HG03558 (cell line): ENCODE measurements around the gene POLA2.
A peak's percentile ranks its signal among the peaks of the same experiment; 100 is the strongest.

Experiments used
- ATAC-seq: cut with Tn5 transposase; IDR thresholded peaks from one replicate; pipeline ENCODE4 v1.9.1; 2021; ENCODE audit warnings: moderate number of reproducible peaks; ENCODE audit not compliant: unreplicated experiment; ENCODE audit errors: extremely low read depth

Gene POLA2

DNA sequence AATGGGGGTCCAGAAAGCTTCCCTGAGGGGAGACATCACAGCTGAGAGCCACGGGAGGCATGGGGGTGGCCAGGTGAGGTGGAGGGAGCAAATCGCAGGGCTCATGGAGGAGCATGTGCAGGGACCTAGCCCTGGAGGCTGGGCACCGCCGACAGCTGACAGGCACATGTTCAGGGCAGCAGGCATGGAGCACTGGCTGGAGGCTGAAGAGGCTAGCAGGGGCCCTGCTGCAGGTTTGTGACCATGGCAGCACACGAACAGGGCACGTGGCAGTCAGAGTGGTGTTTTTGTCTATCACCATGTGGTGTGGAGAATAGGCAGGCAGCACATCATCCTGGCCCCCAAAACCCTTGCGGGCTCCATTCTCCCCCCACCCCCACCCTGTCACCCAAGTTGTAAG, 42.9 kb downstream of the POLA2 start:
- ATAC-seq, result no peak

DNA sequence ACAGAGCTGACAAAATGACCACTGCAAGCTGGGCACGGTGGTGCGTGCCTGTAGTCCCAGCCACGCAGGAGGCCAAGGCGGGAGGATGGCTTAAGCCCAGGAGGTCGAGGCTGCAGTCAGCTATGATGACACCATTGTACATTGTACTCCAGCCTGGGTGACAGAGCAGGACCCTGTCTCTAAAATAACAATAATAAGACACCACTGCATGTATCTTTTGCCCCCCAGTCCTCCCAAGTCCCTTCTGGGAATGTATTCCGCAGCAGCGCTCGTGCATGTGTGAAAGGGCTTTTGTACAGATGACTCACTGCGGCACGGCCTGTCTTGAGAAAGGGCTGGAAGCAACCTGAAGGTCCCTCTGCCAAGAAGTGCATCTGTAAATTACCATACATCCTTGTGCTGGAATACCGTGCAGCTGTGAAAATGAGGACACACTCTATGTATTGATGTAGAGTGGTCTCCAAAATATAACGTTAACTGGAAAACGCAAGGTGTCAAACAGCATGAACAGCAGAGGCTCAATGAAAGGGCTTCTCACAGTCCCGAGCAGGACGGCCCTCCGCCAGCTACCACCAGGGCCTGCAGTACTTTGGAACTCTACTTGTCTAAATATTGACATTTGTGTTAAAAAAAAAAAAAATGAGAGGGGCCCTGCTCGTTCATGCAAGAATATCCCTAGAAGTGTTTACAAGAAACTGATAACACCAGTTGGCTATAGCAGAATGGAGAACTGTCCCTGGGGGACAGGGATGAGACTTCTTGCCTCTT, 43.9 kb downstream of the POLA2 start:
- ATAC-seq, result no peak

DNA sequence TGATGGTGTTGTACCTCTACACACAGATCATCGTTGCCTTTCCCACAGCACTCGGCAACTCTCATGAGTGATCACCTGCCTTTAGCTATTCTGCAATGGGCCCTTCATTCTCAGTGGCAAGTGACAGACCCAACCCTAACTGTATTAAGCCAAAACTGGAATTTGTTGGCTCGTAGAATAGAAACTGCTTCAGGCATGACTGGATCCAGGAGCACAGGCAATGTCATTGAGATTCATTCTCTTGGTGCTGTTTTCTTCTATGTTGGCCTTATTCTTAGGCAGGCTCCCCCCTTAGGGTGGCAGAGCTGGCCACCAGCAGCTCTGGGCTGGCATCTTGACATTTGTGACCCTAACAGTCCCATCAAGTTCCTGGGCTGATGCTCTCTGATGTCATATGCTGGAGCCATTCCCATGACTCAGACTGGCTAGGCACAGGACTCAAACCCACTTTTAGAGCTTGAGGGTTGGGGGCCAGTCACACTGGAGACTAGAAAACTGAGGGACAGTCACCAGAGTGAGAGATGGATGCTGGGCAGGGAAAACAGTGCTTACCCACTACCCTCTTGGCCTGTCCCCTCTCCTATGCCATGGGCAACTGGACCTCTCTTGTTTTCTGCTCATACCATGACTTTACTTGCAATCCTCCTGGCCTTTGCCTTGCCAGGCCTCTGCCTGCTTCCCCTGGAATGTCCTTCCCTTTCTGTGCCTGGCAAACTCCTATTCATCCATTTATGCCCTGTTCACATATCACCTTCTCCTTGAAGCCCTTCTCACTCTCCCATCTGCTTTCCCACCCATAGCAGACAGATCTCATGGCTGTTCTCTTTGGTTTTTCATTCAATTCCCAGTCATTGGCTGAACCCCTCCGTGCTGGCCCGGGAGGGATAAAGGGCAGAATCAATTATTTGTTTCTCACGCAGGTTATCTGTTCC, 45.8 kb downstream of the POLA2 start:
- no peak for ATAC-seq

DNA sequence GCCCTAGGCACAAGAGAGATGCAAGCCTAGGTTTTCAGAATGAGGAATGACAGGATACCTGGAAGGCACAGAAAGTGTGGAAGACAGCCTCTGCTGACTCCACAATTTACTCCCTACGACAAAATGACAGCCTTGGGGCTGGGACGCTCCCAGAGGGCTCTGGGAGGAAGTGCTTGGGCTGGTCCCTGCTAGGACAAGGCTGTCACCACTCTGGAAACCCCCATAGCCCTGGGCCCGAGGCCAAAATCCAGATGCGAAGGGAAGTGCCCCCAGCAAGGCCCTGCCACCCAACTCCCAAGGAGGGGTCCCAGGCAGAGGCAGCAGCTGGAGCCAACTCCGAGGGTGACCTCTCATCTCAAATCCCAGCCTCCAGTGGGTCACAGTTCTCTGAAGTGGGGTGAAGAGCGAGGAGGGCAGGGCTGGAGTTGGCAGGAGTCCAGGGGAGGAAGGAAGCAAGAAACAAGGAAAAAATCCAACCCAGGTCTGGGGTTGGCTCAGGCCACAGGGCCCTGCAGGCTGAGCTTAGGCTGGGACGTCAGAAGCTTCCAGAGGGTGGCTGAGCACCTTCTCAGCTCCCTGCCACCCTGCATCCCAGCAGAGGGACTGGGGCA, 46.6 kb downstream of the POLA2 start:
- no peak for ATAC-seq

DNA sequence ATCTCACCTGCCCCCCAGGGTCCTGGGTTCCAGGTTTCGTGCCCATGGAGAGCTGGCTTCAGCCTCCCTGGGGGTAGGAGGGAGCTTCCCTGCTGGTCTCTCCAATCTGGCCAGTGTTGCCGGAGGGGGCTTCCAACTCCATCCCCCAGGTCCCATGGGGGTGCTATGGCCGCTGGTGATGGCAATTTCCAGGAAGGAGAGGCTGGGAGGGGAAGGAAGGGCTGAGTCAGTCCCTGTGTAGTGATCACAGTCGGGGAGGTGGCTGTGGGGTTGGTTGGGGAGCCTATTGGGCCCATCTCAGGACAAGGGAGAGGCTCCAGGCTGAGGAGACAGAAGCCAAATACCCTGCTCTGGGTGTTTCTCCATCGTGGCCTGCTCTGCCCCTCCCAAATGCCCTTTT, 47.2 kb downstream of the POLA2 start:
- ATAC-seq, result no peak

DNA sequence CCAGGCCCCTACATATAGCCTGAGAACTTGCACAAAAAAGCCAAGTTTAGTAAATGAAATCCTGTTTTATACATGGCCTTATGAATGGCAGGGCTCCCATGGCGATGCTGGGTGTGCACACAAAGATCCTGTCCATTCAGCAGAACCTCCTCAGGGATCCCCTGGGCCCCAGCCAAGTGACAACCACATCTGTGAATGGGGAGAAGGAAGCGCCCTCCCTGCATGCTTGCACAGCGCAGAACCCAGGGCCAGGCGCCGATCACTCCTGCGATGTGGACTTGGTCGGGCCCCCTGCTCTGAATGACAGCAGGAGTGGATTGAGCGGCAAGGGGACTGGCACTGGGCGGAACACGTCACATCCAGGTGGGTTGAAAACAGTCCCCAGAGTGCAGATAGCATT, 48.5 kb downstream of the POLA2 start:
- no peak for ATAC-seq

DNA sequence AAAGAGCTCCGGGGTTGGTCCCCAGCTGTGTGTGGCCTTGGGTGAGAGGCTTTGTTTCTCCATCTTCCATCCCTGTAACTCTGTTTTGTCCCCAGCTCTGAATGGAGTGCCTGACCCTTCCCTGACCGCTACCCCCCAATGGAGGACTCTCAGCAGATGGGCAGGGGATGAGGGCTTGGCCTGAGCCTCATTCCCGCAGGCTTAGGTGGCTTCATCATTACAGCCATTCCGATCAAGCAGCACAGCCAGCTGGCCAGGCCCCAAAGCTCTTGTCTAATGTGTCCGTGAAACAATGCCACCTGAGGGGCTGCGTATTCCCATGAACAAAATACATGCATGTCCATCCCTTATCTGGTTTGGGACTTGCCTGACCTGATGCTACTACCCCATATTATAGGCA, 49.0 kb downstream of the POLA2 start:
- no peak for ATAC-seq

DNA sequence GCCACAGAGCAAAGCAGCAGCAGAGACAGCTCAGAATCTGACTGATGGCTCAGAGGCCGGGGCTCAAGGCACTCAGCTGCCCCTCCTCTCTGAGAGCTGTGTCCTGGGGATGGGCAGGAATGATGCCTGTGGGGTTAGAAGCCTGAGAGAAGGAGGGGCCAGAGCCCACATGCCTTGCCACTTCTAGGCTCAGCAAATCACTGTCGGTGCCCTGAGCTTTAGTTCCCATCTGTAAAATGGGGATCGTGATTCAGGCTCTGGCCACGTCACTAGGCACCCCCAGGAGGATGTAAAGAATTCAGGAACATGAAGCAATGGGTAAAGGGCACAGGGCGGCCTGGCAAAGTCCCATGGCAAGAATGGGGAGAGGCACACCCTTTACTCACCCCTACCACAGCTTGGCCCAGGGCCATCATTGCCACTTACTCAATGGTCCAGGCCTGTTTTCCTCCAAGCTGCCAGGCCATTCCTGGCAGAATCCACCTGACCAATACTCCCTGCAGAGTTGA, 49.5 kb downstream of the POLA2 start:
- ATAC-seq, result no peak

DNA sequence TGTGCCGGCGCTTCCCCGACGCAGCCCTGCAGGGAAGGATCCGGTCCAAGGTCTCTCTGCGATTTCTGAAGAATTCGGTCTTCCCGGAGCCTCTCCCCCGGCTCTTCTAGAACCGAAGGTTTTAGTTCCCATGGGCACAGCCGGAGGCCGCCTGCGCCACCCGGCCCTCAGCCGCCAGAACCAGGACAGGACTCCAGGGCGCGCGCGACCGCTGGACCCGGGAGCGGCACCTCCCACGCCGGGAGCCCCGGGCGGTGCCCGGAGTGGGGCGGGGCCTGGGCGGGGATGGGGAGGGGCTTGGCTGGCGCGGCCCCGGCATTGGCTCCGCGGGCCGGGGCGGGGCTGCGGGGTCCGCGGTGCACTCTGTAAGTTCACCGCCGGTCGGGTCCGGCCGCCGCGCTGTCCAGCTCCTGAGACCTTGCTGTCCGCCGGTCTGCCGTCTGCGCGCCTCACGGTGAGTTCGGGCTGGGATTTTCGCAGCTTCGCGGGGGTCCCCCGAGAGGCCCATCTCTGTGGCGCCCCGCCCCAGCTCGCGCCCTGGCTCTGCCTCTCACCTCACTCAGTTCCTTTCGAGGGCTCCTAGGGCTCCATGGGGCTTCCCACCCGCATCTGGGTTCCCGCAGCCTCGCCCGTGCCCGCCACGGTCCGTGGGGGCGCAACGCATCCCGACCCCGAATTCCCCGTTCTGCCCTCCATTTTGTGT, 52.9 kb downstream of the POLA2 start, which contains the start of gene CDC42EP2:
Gene CDC42EP2 (plus strand): TSS at position 366 of the 703 bp plus-strand sequence. CDS start 6,033 bp downstream, outside the sequence.
- ATAC-seq, result peak; percentile 58

DNA sequence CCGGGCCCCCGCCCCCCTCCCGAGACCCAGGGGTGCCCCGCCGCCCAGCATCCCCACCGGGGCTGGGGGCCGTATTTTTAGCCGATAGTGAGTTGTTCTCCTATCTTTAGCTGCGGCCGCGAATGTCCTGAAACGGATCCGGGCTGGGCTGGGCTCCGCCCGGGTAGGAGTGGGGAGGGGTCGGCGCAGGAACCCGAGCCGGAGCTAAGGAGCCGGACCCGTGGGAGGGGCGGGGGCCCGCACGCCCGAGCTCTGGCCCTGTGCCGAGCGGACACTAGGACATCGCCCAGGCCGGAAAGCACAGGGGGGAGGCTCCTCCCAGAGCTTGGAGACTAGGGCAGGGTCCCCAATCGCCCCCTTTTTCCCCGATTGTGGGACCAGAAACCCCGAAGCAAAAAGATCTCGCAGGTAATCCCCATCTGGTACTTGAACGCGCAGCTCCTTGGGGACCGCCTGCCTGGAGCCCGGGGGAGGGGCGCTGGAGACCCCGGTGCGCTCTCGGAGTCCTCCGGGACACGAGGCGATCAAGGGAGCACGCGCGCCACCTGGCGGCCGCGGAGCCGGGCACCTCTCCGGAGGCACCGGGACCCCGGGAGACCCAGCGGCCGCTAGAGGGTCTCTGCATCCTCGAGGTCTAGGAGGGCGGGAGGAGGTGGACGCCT, 53.6 kb downstream of the POLA2 start:
- ATAC-seq, result no peak

DNA sequence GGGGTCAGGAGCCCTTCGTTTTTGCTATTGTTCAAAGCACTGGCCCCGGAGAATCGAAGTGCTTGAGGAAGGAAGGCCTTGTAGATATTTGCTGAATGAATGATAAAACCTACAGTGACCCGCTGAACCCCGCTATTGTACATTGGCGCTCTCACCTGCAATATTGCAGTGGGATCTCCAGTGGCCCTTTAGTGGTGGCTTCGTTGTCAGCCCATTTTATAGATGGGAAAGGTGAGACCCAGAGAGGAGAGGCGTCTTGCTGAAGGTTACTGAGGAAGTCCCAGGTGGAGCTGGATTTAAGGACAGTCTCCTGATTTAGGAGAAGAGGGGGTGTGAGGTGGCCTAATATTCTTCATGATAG, 54.1 kb downstream of the POLA2 start:
- no peak for ATAC-seq

DNA sequence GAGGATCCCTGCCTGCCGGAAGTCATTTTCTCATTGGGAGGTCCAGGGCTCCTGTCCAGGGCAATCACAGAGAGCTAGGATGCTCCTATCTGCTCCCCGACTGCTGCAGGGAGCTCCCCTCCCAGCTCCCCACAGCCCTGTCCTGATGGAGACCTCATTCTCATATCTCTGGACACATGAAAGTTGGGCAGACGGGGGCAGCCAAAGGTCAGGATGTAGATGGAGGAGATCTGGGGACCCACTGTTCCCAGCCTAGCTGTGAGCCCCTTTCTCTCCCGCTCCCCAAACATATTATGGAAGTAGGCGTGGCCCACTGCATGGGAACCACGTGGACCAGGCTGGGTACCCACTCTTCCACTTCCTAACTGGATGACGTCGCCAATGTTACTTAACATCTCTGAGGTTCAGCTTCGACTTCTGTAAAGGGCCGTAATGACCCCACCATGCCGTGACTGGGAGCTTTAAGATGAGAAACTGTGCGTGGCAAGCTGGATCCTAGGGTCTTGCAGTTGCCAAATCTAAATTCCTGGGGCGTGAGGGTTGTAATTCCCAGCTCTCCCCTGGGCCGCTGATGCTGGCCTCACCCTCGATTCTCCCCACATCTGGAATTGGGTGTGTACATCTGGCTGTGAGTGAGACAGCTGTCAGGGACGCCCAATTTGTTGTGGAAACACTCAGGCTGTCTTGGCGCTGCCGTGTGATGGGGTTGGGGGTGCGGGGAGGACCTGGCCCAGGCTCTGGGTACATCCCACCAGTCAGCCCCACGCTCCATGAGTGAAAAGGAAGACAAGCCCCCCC, 54.7 kb downstream of the POLA2 start:
- ATAC-seq, result no peak

DNA sequence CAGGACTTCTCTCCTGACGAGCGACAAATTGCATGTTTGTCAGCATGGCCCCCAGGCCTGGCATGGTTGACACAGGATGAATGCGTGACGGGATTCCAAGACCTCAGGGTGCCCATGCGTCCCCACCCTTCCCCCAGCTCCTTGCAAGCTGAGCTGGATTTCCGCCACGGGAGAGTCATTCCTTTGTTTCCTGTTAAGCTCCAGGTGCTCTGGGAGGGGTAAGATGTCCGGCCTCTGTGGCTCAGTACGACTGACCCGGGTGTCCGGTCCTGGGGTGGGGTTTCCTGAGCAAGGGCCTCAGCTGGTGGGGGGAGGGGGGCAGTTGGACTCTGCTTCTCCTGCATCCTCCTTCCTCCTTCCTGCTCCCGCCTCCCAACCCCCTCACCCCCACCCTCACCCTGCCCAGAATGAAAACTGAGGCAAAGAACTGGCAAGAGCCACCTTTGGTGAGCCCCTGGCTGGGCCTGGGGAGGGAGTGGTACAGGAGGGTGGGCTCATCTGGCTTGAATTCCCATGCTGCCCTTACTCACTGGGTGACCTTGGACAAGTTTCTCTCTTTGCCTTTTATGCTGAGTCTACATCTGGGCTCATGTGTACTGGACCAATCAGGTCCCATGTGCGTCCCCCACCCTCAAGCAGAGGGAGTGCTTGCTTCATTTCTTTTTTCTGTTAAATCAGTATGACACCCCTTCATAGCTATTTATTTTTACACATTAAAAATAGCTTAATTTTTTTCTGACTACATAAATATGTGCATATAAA, 55.4 kb downstream of the POLA2 start:
- no peak for ATAC-seq

DNA sequence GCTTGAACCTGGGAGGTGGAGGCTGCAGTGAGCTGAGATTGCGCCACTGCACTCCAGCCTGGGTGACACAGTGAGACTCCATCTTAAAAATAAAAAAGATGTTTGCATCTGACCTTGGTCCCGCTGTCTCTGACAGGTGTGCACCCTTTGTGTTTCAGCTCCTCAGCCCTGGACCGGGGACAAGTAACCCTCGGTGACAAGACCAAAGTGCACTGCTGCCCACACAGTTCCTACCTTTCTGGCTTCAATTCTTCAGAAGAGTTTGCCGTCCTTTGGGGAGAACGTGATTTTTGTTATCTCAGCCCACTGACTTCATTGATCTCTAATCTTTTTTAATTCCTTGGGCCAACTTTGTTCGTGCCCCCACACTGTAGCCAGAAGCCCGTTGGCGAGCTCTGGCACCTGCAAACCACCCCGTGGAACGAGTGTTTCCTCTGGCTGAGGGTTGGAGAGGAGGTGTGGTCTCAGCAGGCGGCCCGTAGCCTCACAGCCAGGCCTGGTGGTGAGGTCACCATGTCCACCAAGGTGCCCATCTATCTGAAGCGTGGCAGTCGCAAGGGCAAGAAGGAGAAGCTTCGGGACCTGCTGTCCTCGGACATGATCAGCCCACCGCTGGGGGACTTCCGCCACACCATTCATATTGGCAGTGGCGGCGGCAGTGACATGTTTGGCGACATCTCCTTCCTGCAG, 58.8 kb downstream of the POLA2 start:
- ATAC-seq, result no peak

DNA sequence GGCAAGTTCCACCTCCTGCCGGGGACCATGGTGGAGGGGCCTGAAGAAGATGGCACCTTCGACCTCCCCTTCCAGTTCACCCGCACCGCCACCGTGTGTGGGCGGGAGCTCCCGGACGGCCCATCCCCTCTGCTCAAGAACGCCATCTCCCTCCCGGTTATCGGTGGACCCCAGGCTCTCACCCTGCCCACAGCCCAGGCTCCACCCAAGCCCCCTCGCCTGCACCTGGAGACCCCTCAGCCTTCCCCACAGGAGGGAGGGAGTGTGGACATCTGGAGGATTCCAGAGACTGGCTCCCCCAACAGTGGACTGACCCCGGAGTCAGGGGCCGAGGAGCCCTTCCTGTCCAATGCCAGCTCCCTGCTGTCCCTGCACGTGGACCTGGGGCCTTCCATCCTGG, 59.3 kb downstream of the POLA2 start:
- ATAC-seq, result no peak

DNA sequence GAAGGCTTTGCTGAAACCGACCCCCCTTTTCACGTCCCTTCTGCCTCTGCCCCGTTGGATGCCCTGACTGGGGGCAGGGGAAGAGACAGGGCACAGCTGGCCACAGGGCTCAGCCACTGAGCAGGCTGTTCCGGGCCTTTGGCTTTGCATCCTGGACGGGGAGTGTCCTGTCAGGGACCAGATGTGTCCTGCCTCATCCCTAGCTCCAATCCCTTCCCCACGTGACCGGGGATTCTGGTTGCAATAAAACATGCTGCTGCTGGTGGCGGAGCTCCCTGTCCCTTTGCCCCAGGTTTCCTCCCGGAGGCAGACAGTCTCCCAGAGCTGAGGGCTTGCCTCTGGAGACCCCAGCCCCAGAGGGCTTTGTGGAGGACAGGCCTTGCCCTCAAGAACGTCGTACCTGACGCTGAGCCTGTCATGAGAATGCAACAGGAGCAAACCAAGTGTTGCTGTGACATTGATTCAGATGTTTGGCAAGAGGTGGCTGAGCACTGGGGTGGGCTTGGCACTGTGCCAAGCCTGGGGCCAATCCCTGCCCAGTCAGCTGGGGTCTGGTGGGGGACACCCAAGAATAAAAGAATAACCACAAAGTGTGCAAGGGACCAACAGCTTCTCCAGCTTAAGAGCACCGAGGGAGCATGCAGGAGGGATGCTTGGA, 60.2 kb downstream of the POLA2 start:
- no peak for ATAC-seq

DNA sequence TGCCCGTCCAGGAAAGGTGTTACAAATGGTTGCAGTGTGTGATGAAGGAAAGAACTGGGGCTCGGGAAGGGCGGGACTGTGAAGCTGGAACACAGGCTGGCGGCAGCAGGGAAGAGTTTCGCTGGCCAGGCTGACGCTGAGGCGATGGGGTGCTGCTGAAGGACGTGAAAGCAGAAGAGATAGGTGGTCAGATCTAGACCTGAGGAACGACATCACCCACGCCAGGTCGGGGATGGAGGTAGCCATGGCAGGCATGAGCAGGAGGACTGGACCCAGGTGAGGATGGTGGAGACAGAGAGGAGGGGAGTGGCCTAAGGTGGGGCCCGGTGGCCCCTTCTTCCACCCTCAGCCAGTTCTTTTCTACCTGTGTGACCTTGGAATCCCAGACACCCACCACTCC, 62.1 kb downstream of the POLA2 start:
- no peak for ATAC-seq
